Left lung (tissue), 10 donors: ENCODE results near the gene TMEM181. TPM values are rescaled to one million over a fixed set of nuclear protein-coding genes. Genes with fewer than 3 reads are reported as not detected.

ENCODE experiments used
- ATAC-seq: fragments of 200-7000 bp; cut with Tn5 transposase; one replicate; pipeline ENCODE4 v1.9.1; 2020; ENCODE audit warnings: moderate library complexity
- DNase-seq, 4 donors: peaks; one replicate each; pipeline ENCODE4 v3.0.0-alpha.2; 2013 to 2020
- H3K27ac ChIP-seq, 2 donors: fragments of 200-600 bp; sonication (generic) in 1 of 2; one replicate each; pipeline versions ENCODE4 v1.5.0 to v1.8.0; 2020 to 2021
- H3K27me3 ChIP-seq, 2 donors: fragments of 200-600 bp; sonication (generic) in 1 of 2; one replicate each; pipeline versions ENCODE4 v1.5.0 to v1.8.0; 2020 to 2021
- H3K36me3 ChIP-seq, 2 donors: fragments of 200-600 bp; sonication (generic) in 1 of 2; one replicate each; pipeline versions ENCODE4 v1.5.0 to v1.8.0; 2020 to 2021
- H3K4me1 ChIP-seq, 2 donors: fragments of 200-600 bp; one replicate each; pipeline ENCODE4 v1.8.0; 2021
- H3K4me3 ChIP-seq, 2 donors: fragments of 200-600 bp; sonication (generic) in 1 of 2; one replicate each; pipeline versions ENCODE4 v1.5.0 to v1.8.0; 2020 to 2021; ENCODE audit warnings: mild to moderate bottlenecking in 1 of 2
- H3K9me3 ChIP-seq, 2 donors: fragments of 200-600 bp; sonication (generic) in 1 of 2; one replicate each; pipeline versions ENCODE4 v1.5.0 to v1.8.0; 2020 to 2021
- intact Hi-C, 2 donors: fragments of 100-400 bp; cut with DNase I; formaldehyde crosslinking; loops; one replicate each; pipeline versions ENCODE4 v1.11.2 to v1.14.2; 2022
- polyA plus RNA-seq, 6 donors: library from polyadenylated mRNA; unstranded; fragments of 120-200 nt; gene quantifications; one replicate each; pipeline ENCODE4 v1.2.1, GENCODE V29; 2013; ENCODE audit not compliant: insufficient read length in 6 of 6
- total RNA-seq, 2 donors: library from RNA; stranded (reverse); fragmentation: NEBNext Ultra II Directional; extraction: Animal tissue kit (Norgen Biotek cat#: 25700); gene quantifications; one replicate each; pipeline ENCODE4 v1.2.1, GENCODE V29; 2021
- TF ChIP-seq, protein P1 (sequence below), 2 donors: fragments of 200-600 bp; sonication (generic) in 1 of 2; IDR thresholded peaks; one replicate each; pipeline versions ENCODE4 v1.5.0 to v1.8.0; 2021; ENCODE audit warnings: antibody characterized with exemption in 2 of 2
- donor health status: DM: no; HTN: yes; CAD: no.
- donor health status: DM: no; HTN: no; CAD: no.

TMEM181 gene
- total and polyA plus RNA-seq, 8 donors, result 29.9 to 37.0 (median 31.4) TPM

DNA sequence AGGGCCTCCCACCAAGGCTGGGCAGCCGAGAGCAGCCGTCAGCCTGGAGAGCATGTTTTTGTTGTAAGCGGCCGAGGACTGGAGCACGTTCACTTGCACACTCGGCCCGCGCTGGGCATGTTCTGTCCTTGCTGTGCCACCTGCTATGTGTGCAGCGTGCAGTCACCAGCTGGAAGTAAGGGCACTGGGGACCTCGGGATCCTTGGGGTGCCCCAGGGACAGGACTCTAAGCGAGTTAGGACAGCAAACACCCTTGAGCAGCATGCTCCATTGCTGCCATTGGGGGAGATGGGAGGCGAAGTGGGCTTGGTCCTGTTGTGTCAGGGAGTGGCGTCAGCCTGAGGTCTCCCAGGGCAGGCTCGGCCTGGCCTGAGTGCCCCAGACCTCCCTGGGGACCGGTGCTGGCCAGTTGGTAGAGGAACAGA, 66.0 kb downstream of the TMEM181 start:
- Histone ChIP-seq H3K36me3 (peaks cover 0 to 92% of the 10 kb centered on the region in 2 donors), H3K9me3 (no peaks in the 10 kb centered on the region), H3K4me3 (no peak overlapping the region), H3K27me3 (no peaks in the 10 kb centered on the region), H3K4me1 (peaks cover 0 to 2% of the 10 kb centered on the region in 2 donors), H3K27ac (no peak overlapping the region)
- intact Hi-C loops, result no loop called here
- peak in 2 of 4 donors; percentile 27 to 68 for DNase-seq
- ATAC-seq, result no peak
- TF ChIP-seq, protein P1, sequence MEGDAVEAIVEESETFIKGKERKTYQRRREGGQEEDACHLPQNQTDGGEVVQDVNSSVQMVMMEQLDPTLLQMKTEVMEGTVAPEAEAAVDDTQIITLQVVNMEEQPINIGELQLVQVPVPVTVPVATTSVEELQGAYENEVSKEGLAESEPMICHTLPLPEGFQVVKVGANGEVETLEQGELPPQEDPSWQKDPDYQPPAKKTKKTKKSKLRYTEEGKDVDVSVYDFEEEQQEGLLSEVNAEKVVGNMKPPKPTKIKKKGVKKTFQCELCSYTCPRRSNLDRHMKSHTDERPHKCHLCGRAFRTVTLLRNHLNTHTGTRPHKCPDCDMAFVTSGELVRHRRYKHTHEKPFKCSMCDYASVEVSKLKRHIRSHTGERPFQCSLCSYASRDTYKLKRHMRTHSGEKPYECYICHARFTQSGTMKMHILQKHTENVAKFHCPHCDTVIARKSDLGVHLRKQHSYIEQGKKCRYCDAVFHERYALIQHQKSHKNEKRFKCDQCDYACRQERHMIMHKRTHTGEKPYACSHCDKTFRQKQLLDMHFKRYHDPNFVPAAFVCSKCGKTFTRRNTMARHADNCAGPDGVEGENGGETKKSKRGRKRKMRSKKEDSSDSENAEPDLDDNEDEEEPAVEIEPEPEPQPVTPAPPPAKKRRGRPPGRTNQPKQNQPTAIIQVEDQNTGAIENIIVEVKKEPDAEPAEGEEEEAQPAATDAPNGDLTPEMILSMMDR (IDR thresholded peaks at IDR 0.05), result no peak

DNA sequence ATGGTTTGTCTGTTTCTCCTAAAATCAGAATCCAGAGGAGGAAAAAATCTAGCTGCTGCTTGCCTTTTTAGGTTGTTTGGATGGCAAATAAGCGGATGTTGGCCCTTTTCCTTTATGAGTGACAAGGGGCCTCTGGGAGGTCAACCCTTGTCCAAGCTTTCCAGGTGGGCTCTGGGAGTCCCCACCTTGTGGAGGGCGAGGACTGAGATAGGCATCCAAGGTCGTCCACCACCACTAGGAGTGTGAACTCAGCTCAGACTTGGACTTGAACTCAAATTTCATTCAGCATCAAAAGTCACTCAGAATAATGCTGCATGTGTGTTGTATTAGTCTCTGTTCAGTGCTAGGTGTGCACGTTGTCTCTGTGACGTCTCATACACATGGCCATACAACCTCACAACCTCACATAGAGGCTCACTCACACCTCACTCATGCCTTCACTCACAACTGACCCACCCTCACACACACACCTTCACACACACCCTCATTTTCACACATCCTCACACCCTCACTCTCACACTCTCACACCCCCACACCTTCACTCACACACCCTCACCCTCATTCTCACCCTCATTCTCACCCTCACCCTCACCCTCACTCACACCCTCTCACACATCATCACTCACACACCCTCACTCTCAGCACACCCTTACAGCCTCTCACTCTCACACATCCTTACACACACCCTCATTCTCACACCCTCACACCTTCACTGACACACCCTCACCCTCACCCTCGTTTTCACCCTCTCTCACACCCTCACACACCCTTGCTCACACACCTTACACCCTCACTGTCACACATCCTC, 66.7 kb downstream of the TMEM181 start:
- Histone ChIP-seq H3K4me1 (peaks cover 2 to 9% of the 10 kb centered on the region in 2 donors), H3K9me3 (no peaks in the 10 kb centered on the region), H3K27me3 (no peaks in the 10 kb centered on the region), H3K27ac (no peak overlapping the region), H3K4me3 (no peak overlapping the region), H3K36me3 (peaks cover 0 to 93% of the 10 kb centered on the region in 2 donors)
- TF ChIP-seq, protein P1 (IDR thresholded peaks at IDR 0.05), result no peak
- peak in 1 of 4 donors; percentile 10 for DNase-seq
- intact Hi-C loops, result no loop called here
- no peak for ATAC-seq

DNA sequence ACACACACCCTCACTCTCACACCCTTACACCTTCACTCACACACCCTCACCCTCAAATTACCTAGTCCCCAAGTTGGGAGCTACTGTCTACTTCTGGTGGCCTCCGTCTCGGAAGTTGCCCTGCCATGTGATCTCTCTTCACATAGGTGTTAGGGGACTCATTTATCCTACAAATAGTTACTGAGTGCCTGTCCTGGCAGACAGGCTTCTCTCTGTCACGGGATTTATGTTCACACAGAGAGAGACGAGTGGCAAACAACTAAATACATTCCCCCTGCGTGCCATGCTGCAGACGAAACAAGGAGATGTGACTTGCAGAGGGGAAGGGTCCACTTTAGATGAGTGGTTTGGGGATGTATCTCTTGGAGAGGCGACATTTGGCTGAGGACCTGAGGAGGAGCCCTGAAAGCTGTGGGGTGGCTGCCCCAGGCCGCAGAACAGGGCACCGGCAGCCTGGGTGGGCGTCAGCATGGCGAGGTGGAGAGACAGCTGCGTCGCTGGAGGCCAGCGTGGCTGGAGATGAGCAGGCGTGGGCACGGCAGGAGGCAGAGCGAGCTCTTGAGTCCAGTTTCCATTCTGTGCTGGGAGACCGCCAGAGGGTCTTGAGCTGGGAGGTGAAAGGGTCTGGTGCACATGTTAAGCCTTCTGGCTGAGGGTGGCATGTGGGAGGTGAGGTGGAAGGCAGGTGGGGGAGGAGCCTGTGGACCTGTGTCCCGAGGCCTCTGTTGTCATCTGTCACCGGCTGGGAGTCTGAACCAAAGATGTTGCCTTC, 67.5 kb downstream of the TMEM181 start:
- TF ChIP-seq, protein P1 (IDR thresholded peaks at IDR 0.05), result no peak

DNA sequence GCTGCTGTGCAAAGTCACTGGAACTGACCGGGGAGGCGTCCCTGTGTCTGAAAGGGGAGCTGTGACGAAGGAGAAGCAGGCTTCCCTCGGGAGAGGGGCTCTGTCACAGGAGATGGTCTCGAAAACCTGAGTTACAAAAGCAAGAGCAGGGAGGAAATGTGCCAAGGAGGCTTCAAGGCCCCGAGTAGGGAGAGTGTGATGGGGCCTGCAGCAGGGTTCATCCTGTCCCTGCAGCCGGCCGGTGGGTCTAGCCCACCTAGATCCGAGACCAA, 68.0 kb downstream of the TMEM181 start:
- ATAC-seq (no peak), DNase-seq (peak in 1 of 4 donors; percentile 7)
- Histone ChIP-seq H3K27ac (no peak overlapping the region), H3K4me3 (no peak overlapping the region), H3K9me3 (no peaks in the 10 kb centered on the region), H3K4me1 (peaks cover 11 to 20% of the 10 kb centered on the region in 2 donors), H3K27me3 (no peaks in the 10 kb centered on the region), H3K36me3 (peaks cover 0 to 86% of the 10 kb centered on the region in 2 donors)
- intact Hi-C loops, result no loop called here
- TF ChIP-seq, protein P1 (IDR thresholded peaks at IDR 0.05), result no peak

More for the DNA sequence above, 67.5 kb downstream of the TMEM181 start:
- Histone ChIP-seq H3K9me3 (no peaks in the 10 kb centered on the region), H3K4me3 (no peak overlapping the region), H3K36me3 (peaks cover 0 to 87% of the 10 kb centered on the region in 2 donors), H3K27ac (no peak overlapping the region), H3K4me1 (peaks cover 9 to 17% of the 10 kb centered on the region in 2 donors), H3K27me3 (no peaks in the 10 kb centered on the region)
- ATAC-seq (no peak), DNase-seq (peak in 1 of 4 donors; percentile 22)
- intact Hi-C loops, result no loop called here

DNA sequence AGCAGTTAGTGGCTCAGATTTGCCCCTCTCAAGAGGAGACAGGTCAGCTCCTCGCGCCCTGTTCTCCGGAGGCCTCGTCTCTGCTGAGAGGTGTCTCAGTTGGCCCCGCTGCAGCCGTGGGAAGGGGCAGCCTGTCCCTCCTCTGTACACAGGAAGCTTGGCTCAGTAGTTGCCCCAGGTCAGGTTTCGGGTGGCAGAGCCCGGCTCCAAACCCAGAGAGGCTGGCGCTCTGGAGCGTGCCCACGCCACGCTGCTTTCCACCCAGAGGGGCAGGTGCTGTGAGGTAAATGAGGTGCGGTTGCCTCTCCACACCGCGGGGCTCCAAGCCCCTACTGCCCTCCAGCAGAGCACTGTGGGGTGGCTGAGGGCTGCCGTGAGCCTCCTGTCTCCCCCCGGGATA, 68.7 kb downstream of the TMEM181 start:
- Histone ChIP-seq H3K27ac (no peak overlapping the region), H3K27me3 (no peaks in the 10 kb centered on the region), H3K4me3 (no peak overlapping the region), H3K4me1 (peaks cover 11 to 20% of the 10 kb centered on the region in 2 donors), H3K36me3 (peaks cover 0 to 91% of the 10 kb centered on the region in 2 donors), H3K9me3 (no peaks in the 10 kb centered on the region)
- DNase-seq (peak in 1 of 4 donors; percentile 20), ATAC-seq (no peak)
- TF ChIP-seq, protein P1 (IDR thresholded peaks at IDR 0.05), result no peak
- intact Hi-C loops, result no loop called here
